ENCODE measurements around the gene ZNF865. TPM values are rescaled to one million over a fixed set of nuclear protein-coding genes. Genes with fewer than 3 reads are reported as not detected.

ZNF865 gene
- total RNA-seq, 1 experiment from 2014 or later, result 1.4 TPM

- peaks cover 51% of the 10 kb centered on the region for H3K36me3 ChIP-seq
- 0 out of 2 replicates have a peak, but pooled peaks cover 3% of the 10 kb centered on the region for H3K4me1 ChIP-seq (replicated peaks)
- no peaks in the 10 kb centered on the region for H3K27me3 ChIP-seq (replicated peaks)
- no peaks in the 10 kb centered on the region for H3K9me3 ChIP-seq (replicated peaks)
- H3K4me3 ChIP-seq, result no peak overlapping the region
- no peak overlapping the region for H3K27ac ChIP-seq
- no peak for DNase-seq (ENCODE audit: low read depth in 1 of 2, low spot score in 2 of 2)
Measured at GRCh38 chr19:55619286-55619685, 13.8 kb downstream of the ZNF865 start.

DNA sequence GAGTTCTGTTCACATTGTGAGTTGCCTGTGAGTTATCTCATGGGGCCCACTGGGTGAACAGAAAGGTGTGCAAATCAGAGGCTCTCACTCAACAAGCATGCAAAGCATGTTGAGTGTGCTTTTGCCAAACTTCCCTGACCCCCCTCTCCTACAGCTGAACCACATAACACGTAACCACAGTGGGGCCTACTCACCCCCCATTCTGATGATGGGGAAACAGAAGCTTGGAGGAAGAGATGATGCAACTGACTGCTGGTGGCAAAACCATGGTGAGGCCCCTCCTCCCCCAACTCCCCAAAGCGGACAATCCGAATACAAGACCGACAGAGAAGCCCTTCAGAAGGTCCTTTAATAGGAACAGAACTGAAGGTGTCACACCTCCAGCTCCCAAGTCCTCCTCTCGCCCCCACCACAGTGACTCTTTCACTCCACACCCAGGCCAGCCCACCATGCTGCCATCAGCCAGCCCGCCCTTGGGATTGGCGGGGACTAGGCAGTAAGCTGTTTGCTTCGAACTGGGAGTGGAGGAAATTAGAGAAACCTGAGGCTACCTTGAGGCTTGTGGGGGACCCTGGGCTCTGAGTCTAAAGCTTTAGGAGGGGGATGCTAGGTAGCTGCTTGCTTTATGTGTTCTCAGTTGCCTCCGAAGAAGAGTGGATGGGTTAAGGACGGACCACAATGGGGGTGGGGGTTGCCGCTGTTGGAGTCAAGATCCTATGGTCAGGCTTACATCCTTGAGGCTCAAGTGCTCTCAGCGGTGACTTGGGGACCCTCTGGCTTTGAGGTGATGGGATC is 15.2 kb downstream of the ZNF865 start:
- Histone ChIP-seq H3K4me3 (no peak overlapping the region), H3K27me3 (replicated peaks) (no peaks in the 10 kb centered on the region), H3K36me3 (peaks cover 42% of the 10 kb centered on the region), H3K27ac (no peak overlapping the region), H3K9me3 (replicated peaks) (no peaks in the 10 kb centered on the region), H3K4me1 (replicated peaks) (0 out of 2 replicates have a peak, but pooled peaks cover 9% of the 10 kb centered on the region)
- DNase-seq (ENCODE audit: low read depth in 1 of 2, low spot score in 2 of 2), result no peak

GRCh38 chr19:55621205-55621672 is 15.8 kb downstream of the ZNF865 start:
- Histone ChIP-seq H3K27ac (no peak overlapping the region), H3K9me3 (replicated peaks) (no peaks in the 10 kb centered on the region)
- no peak for DNase-seq (ENCODE audit: low read depth in 1 of 2, low spot score in 2 of 2)

GRCh38 chr19:55621673-55622231 is 16.3 kb downstream of the ZNF865 start:
- peaks cover 31% of the 10 kb centered on the region for H3K36me3 ChIP-seq
- H3K27ac ChIP-seq, result no peak overlapping the region
- no peak overlapping the region for H3K4me3 ChIP-seq
- no peak for DNase-seq (ENCODE audit: low read depth in 1 of 2, low spot score in 2 of 2)
- no peaks in the 10 kb centered on the region for H3K27me3 ChIP-seq (replicated peaks)
- H3K9me3 ChIP-seq (replicated peaks), result no peaks in the 10 kb centered on the region
- H3K4me1 ChIP-seq (replicated peaks), result 0 out of 2 replicates have a peak, but pooled peaks cover 9% of the 10 kb centered on the region

More at GRCh38 chr19:55621205-55621672, 15.8 kb downstream of the ZNF865 start:
- Histone ChIP-seq H3K4me3 (no peak overlapping the region), H3K36me3 (peaks cover 36% of the 10 kb centered on the region), H3K4me1 (replicated peaks) (0 out of 2 replicates have a peak, but pooled peaks cover 9% of the 10 kb centered on the region), H3K27me3 (replicated peaks) (no peaks in the 10 kb centered on the region)

GRCh38 chr19:55622242-55622969 is 17.0 kb downstream of the ZNF865 start:
- H3K27ac ChIP-seq, result no peak overlapping the region
- H3K9me3 ChIP-seq (replicated peaks), result no peaks in the 10 kb centered on the region
- no peaks in the 10 kb centered on the region for H3K27me3 ChIP-seq (replicated peaks)
- H3K4me3 ChIP-seq, result no peak overlapping the region
- H3K4me1 ChIP-seq (replicated peaks), result 0 out of 2 replicates have a peak, but pooled peaks cover 9% of the 10 kb centered on the region
- DNase-seq (ENCODE audit: low read depth in 1 of 2, low spot score in 2 of 2), result no peak
- H3K36me3 ChIP-seq, result peaks cover 28% of the 10 kb centered on the region

- no peaks in the 10 kb centered on the region for H3K9me3 ChIP-seq (replicated peaks)
- peaks cover 20% of the 10 kb centered on the region for H3K36me3 ChIP-seq
- no peak overlapping the region for H3K27ac ChIP-seq
- H3K4me1 ChIP-seq (replicated peaks), result 0 out of 2 replicates have a peak, but pooled peaks cover 9% of the 10 kb centered on the region
- no peak for DNase-seq (ENCODE audit: low read depth in 1 of 2, low spot score in 2 of 2)
- H3K27me3 ChIP-seq (replicated peaks), result no peaks in the 10 kb centered on the region
- no peak overlapping the region for H3K4me3 ChIP-seq
Measured at GRCh38 chr19:55623130-55623529, 17.7 kb downstream of the ZNF865 start.

- Histone ChIP-seq H3K4me3 (peak overlapping the region; percentile 55), H3K4me1 (replicated peaks) (0 out of 2 replicates have a peak, but pooled peaks cover 9% of the 10 kb centered on the region), H3K9me3 (replicated peaks) (no peaks in the 10 kb centered on the region), H3K27me3 (replicated peaks) (no peaks in the 10 kb centered on the region), H3K27ac (no peak overlapping the region), H3K36me3 (peaks cover 20% of the 10 kb centered on the region)
- no peak for DNase-seq (ENCODE audit: low read depth in 1 of 2, low spot score in 2 of 2)
Measured at GRCh38 chr19:55623561-55623960, 18.1 kb downstream of the ZNF865 start.

DNA sequence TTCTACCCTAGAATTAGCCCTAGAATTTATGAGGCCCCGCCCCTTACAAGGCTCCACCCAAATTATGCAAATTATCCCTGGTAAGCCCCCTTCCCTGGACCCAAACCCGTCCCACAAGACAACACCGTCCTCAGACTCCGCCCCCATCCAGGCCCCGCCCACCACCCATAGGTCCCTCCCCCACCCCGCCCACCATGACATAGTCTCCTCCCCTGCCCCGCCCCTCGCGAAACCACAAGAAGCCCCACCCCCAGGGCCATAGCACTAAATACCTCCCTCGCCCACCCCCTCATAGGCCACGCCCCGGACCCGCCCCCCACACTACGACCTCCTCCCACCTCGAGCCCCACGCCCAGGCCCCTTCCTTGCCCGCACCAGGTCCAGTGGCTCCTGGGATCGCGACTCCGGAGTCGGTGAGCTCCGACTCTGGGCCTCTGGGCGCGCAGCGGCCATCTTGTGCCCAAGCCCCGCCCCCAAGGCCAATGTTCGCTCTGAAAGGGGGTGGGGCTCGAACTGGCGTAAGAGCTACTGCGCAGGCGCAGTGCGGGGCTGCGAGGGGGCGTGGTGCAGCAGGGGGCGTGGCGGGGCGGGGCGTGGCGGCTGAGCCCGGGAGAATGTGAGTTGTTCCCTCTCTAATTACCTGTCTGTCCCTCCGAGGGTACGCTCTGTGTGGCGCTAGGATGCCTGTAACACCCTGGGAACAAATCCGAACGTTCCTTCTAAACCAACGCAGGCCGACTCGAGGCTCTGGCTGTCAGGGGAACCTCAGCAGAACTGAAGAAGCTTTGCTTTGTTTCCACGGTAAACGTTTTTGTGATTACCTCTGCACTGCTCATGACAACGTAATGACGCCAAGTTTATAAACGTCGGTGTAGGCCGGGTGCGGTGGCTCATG is 18.9 kb downstream of the ZNF865 start, which contains the start of gene ZNF784:
Gene ZNF784 (minus strand): TSS at position 458 of the 895 bp plus-strand sequence. CDS start 5 bp downstream, at position 453.
- peak within 1 kb of the TSS; percentile 78 for H3K27ac ChIP-seq
- H3K4me3 ChIP-seq, result peak within 1 kb of the TSS; percentile 55
- no peaks in the 10 kb centered on the region for H3K27me3 ChIP-seq (replicated peaks)
- peaks cover 20% of the 10 kb centered on the region for H3K36me3 ChIP-seq
- 0 out of 2 replicates have a peak, but pooled peaks cover 9% of the 10 kb centered on the region for H3K4me1 ChIP-seq (replicated peaks)
- peak; percentile 85 to 91 for DNase-seq (ENCODE audit: low read depth in 1 of 2, low spot score in 2 of 2)
- no peaks in the 10 kb centered on the region for H3K9me3 ChIP-seq (replicated peaks)

- no peak overlapping the region for H3K27ac ChIP-seq
- H3K27me3 ChIP-seq (replicated peaks), result no peaks in the 10 kb centered on the region
- H3K4me1 ChIP-seq (replicated peaks), result 0 out of 2 replicates have a peak, but pooled peaks cover 9% of the 10 kb centered on the region
- peaks cover 20% of the 10 kb centered on the region for H3K36me3 ChIP-seq
- H3K9me3 ChIP-seq (replicated peaks), result no peaks in the 10 kb centered on the region
- H3K4me3 ChIP-seq, result peak overlapping the region; percentile 55
- DNase-seq (ENCODE audit: low read depth in 1 of 2, low spot score in 2 of 2), result no peak
Measured at GRCh38 chr19:55625004-55625326, 19.5 kb downstream of the ZNF865 start.

- H3K27ac ChIP-seq, result no peak overlapping the region
- H3K4me1 ChIP-seq (replicated peaks), result 0 out of 2 replicates have a peak, but pooled peaks cover 9% of the 10 kb centered on the region
- DNase-seq (ENCODE audit: low read depth in 1 of 2, low spot score in 2 of 2), result no peak
- no peaks in the 10 kb centered on the region for H3K9me3 ChIP-seq (replicated peaks)
- H3K36me3 ChIP-seq, result peaks cover 10% of the 10 kb centered on the region
- no peak overlapping the region for H3K4me3 ChIP-seq
- H3K27me3 ChIP-seq (replicated peaks), result no peaks in the 10 kb centered on the region
Measured at GRCh38 chr19:55626350-55626749, 20.9 kb downstream of the ZNF865 start.

DNA sequence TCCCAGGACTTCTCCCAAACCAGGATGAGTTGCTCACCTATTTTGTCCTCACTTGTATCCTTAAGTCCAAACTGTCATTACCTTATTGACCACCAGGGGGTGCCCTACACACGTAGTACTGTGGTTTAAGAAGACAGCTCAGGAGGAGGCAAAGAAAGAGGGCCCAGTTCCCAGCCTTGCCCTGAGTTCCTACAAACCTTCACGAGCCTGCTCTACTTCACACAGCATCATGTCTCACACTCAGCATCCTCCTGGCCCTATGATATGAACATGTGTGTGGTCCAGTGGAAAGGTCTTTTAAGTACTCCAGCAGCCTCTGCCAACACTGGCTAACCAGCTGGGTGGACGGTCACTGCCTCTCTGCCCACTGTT is 27.0 kb downstream of the ZNF865 start:
- Histone ChIP-seq H3K36me3 (peaks cover 5% of the 10 kb centered on the region), H3K9me3 (replicated peaks) (no peaks in the 10 kb centered on the region), H3K27me3 (replicated peaks) (no peaks in the 10 kb centered on the region), H3K4me3 (no peak overlapping the region), H3K4me1 (replicated peaks) (peaks cover 11% of the 10 kb centered on the region), H3K27ac (no peak overlapping the region)
- peak; percentile 86 to 93 for DNase-seq (ENCODE audit: low read depth in 1 of 2, low spot score in 2 of 2)

DNA sequence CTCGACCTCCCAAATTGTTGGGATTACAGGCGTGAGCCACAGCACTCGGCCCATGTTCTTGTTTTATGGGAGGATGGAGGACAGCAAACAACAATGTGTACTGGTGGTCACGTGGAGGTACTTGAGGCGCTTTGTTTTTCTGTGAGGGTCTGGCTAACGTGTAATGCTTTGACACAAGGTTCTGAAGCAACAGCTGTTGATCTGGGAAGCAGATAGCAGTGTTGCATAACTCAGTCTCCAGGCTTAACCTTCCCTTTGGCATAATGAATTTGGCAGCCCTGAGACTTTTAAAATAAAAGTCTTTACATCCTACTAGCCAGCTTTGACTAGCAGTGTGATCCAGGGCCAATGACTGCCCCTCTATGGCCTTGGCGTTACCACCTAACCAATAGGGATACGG is 28.4 kb downstream of the ZNF865 start:
- H3K4me3 ChIP-seq, result no peak overlapping the region
- no peak overlapping the region for H3K27ac ChIP-seq
- no peaks in the 10 kb centered on the region for H3K9me3 ChIP-seq (replicated peaks)
- H3K27me3 ChIP-seq (replicated peaks), result no peaks in the 10 kb centered on the region
- peaks cover 11% of the 10 kb centered on the region for H3K4me1 ChIP-seq (replicated peaks)
- peaks cover 14% of the 10 kb centered on the region for H3K36me3 ChIP-seq
- no peak for DNase-seq (ENCODE audit: low read depth in 1 of 2, low spot score in 2 of 2)

GRCh38 chr19:55635334-55635717 is 29.9 kb downstream of the ZNF865 start:
- peaks cover 22% of the 10 kb centered on the region for H3K4me1 ChIP-seq (replicated peaks)
- H3K9me3 ChIP-seq (replicated peaks), result no peaks in the 10 kb centered on the region
- no peaks in the 10 kb centered on the region for H3K27me3 ChIP-seq (replicated peaks)
- no peak for DNase-seq (ENCODE audit: low read depth in 1 of 2, low spot score in 2 of 2)
- peak overlapping the region; percentile 87 for H3K27ac ChIP-seq
- H3K36me3 ChIP-seq, result peaks cover 20% of the 10 kb centered on the region
- peak overlapping the region; percentile 85 for H3K4me3 ChIP-seq
